H1 (cell line): Measurements from ENCODE around the gene CAD. TPM values are rescaled to one million over a fixed set of nuclear protein-coding genes. Genes with fewer than 3 reads are reported as not detected.

ENCODE experiments used
- BACH1 ChIP-seq: IDR thresholded peaks from 2 replicates; pipeline ENCODE4 v1.6.1; 2012; ENCODE audit warnings: low read length, improper control_type of control experiment
- CHD7 ChIP-seq: fragments of 300-600 bp; sonication (generic); IDR thresholded peaks from 2 replicates; pipeline ENCODE4 v1.7.1; 2012; ENCODE audit warnings: low read length, moderate library complexity, mild to moderate bottlenecking, inconsistent platforms; ENCODE audit not compliant: insufficient replicate concordance
- polyA plus RNA-seq, 7 experiments: library from polyadenylated mRNA; depleted of rRNA in 3 of 7; stranded (reverse) in 5 of 7; unstranded in 2 of 7; fragments of >200 nt in 5 of 7; fragments of 200-250 nt in 2 of 7; gene quantifications; 1 replicate in 5 of 7; 2 replicates in 1 of 7; 4 replicates in 1 of 7; pipeline versions ENCODE4 v1.2.1 to v1.2.3, GENCODE V29; 2011 to 2013; ENCODE audit warnings: missing spikeins in 2 of 7, mixed read lengths in 2 of 7
- total RNA-seq: library from RNA; stranded (reverse); fragmentation: NEBNext Ultra II Directional; extraction: Animal tissue kit (Norgen Biotek cat#: 25700); gene quantifications from 2 replicates; pipeline ENCODE4 v1.2.1, GENCODE V29; 2021

CAD gene
- total and polyA plus RNA-seq, 2 of the 8 experiments (the other 6 are each of a cell fraction or from before 2014, with no cell fraction given) = 130 to 146 TPM

- no peak for TF ChIP-seq CHD7
- TF ChIP-seq BACH1 = peak; percentile 37; the same call in 1 of the 2 replicates
Measured at GRCh38 chr2:27282892-27283291, 65.7 kb downstream of the CAD start (continued).
